Stimulated activated CD4-positive, alpha-beta T cell treated with anti-CD3 and anti-CD28 coated beads, Interleukin-1b, Interleukin-23, amount 100 ng/mL, for 24 hours (primary cell): Measurements from ENCODE around the gene KRTAP12-2.
"Not testable (repeated sequence)": the region's sequence is repeated elsewhere in the genome, so short reads cannot be mapped to it uniquely, and the experiment has no call there.

Experiments
- DNase-seq, 4 experiments: peaks; one replicate each; pipeline ENCODE4 v3.0.0-alpha.2; 2020; ENCODE audit warnings: low read depth in 4 of 4, low spot score in 1 of 4

Gene KRTAP12-2

GRCh38 chr21:44653656-44654575 lies 12.8 kb downstream of the KRTAP12-2 start:
- no peak for DNase-seq

- no peak for DNase-seq
These were observed 13.6 kb downstream of the KRTAP12-2 start for GRCh38 chr21:44653123-44653522.

- DNase-seq = no peak
These were observed 15.6 kb downstream of the KRTAP12-2 start for GRCh38 chr21:44650973-44651675.

- DNase-seq = no peak
These were observed 16.3 kb downstream of the KRTAP12-2 start for GRCh38 chr21:44650265-44650972.

- no peak for DNase-seq
These were observed 17.1 kb downstream of the KRTAP12-2 start for GRCh38 chr21:44649521-44650100.

- DNase-seq = no peak
These were observed 18.0 kb downstream of the KRTAP12-2 start for GRCh38 chr21:44648557-44649311.

GRCh38 chr21:44647222-44647552 lies 19.5 kb downstream of the KRTAP12-2 start:
- no peak for DNase-seq

GRCh38 chr21:44646366-44647221 lies 20.1 kb downstream of the KRTAP12-2 start, which contains the start of gene KRTAP10-11:
Gene KRTAP10-11 (plus strand): TSS chr21:44646414. CDS start chr21:44646459, 45 bp downstream.
- not testable (repeated sequence) for DNase-seq

- DNase-seq = no peak
These were observed 21.8 kb downstream of the KRTAP12-2 start for GRCh38 chr21:44644878-44645277.

GRCh38 chr21:44643741-44644310 lies 22.9 kb downstream of the KRTAP12-2 start:
- DNase-seq = no peak

- DNase-seq = no peak
These were observed 26.0 kb downstream of the KRTAP12-2 start for GRCh38 chr21:44640761-44641160.

GRCh38 chr21:44639331-44639655 lies 27.4 kb downstream of the KRTAP12-2 start:
- DNase-seq = no peak

GRCh38 chr21:44638506-44639330 lies 28.0 kb downstream of the KRTAP12-2 start:
- DNase-seq = not testable (repeated sequence)

- DNase-seq = not testable (repeated sequence)
These were observed 28.8 kb downstream of the KRTAP12-2 start for GRCh38 chr21:44637851-44638348.

GRCh38 chr21:44637018-44637850 lies 29.5 kb downstream of the KRTAP12-2 start, which contains the start of gene KRTAP10-10:
Gene KRTAP10-10 (plus strand): TSS chr21:44637356. CDS start chr21:44637418, 62 bp downstream.
- no peak for DNase-seq

- no peak for DNase-seq
These were observed 30.3 kb downstream of the KRTAP12-2 start for GRCh38 chr21:44636209-44637017.
